Endothelial cell of umbilical vein (primary cell): ENCODE measurements around the gene EIF3J. TPM values are rescaled to one million over a fixed set of nuclear protein-coding genes. Genes with fewer than 3 reads are reported as not detected.

Experiments
- BruUV-seq: library from RNA; stranded (reverse); fragments of 400-500 nt; replicated peaks from 2 replicates; lab custom pipeline; 2021; lab: Mats Ljungman, UMichigan
- CTCF ChIA-PET: fragments of 300-600, 350-600 bp; sonication (Branson Sonifier 250); formaldehyde crosslinking; loops from one replicate; lab custom pipeline; 2021; ENCODE audit warnings: antibody characterized with exemption, inconsistent platforms; lab: Charles Lee
- POLR2A ChIA-PET: fragments of 300-600, 350-600 bp; sonication (Branson Sonifier 250); formaldehyde crosslinking; loops from one replicate; lab custom pipeline; 2021; ENCODE audit warnings: antibody characterized with exemption, inconsistent platforms; lab: Charles Lee
- DNase-seq: peaks from one replicate; pipeline ENCODE4 v3.0.0-alpha.2; 2011; ENCODE audit warnings: low read depth, low spot score
- FAIRE-seq: peaks from 2 replicates; lab custom pipeline; 2011; peaks lifted over from hg19 to GRCh38; lab: Jason Lieb, UNC
- H2AFZ ChIP-seq: 2 replicates; pipeline ENCODE4 v1.6.0; 2012; ENCODE audit warnings: low read depth, low read length, control low read depth, inconsistent platforms
- H3K27ac ChIP-seq: 2 replicates; pipeline ENCODE4 v1.5.1; 2011; ENCODE audit warnings: low read depth, mild to moderate bottlenecking, control low read depth, low read length, moderate library complexity; ENCODE audit not compliant: insufficient read depth
- H3K27me3 ChIP-seq, 2 experiments: 2 replicates each; pipeline versions ENCODE4 v1.6.0 to v1.6.1; 2011; ENCODE audit warnings: low read length in 2 of 2, mixed read lengths in 1 of 2; ENCODE audit not compliant: control insufficient read depth in 2 of 2, insufficient read depth in 2 of 2
- H3K36me3 ChIP-seq, 2 experiments: 2 replicates in 1 of 2; 3 replicates in 1 of 2; pipeline ENCODE4 v1.5.1; 2011; ENCODE audit warnings: low read length in 2 of 2, mild to moderate bottlenecking in 1 of 2, moderate library complexity in 1 of 2; ENCODE audit not compliant: control insufficient read depth in 2 of 2, insufficient read depth in 2 of 2; ENCODE audit errors: extremely low read depth in 1 of 2
- H3K4me1 ChIP-seq: 3 replicates; pipeline ENCODE4 v1.5.1; 2011; ENCODE audit warnings: mild to moderate bottlenecking, low read length; ENCODE audit not compliant: control insufficient read depth, insufficient read depth; ENCODE audit errors: extremely low read depth
- H3K4me2 ChIP-seq: 2 replicates; pipeline ENCODE4 v1.6.1; 2011; ENCODE audit warnings: low read length, control low read depth, mixed read lengths; ENCODE audit not compliant: insufficient read depth
- H3K4me3 ChIP-seq, 3 experiments: fragments of 200-600 bp in 1 of 3; sonication (generic), shearing (Covaris generic) in 1 of 3; replicated peaks in 1 of 3; 2 replicates each; pipeline ENCODE4 v1.5.1; 2011 to 2016; ENCODE audit warnings: control low read depth in 3 of 3, low read length in 3 of 3, mild to moderate bottlenecking in 2 of 3, inconsistent platforms in 1 of 3, low read depth in 1 of 3, moderate library complexity in 1 of 3; ENCODE audit not compliant: insufficient read depth in 1 of 3
- H3K79me2 ChIP-seq: 2 replicates; pipeline ENCODE4 v1.6.0; 2012; ENCODE audit warnings: low read length, inconsistent platforms; ENCODE audit not compliant: control insufficient read depth, insufficient read depth
- H3K9ac ChIP-seq: replicated peaks from 2 replicates; pipeline ENCODE3; 2011; ENCODE audit warnings: low read length, control low read depth; ENCODE audit not compliant: insufficient read depth; ENCODE audit errors: extremely low read depth
- H3K9me1 ChIP-seq: replicated peaks from 3 replicates; pipeline ENCODE4 v1.6.0; 2011; ENCODE audit warnings: mild to moderate bottlenecking, low read length; ENCODE audit not compliant: control insufficient read depth, insufficient read depth; ENCODE audit errors: extremely low read depth
- H3K9me3 ChIP-seq: replicated peaks from 2 replicates; pipeline ENCODE4 v1.5.1; 2012; ENCODE audit warnings: low read length, inconsistent platforms; ENCODE audit not compliant: control insufficient read depth, insufficient read depth
- H4K20me1 ChIP-seq: replicated peaks from 2 replicates; pipeline ENCODE3; 2011; ENCODE audit warnings: mild to moderate bottlenecking, low read length; ENCODE audit not compliant: control insufficient read depth, insufficient read depth; ENCODE audit errors: extremely low read depth
- CTCF ChIP-seq, 2 donors: IDR thresholded peaks; 1 replicate in 1 of 2; 2 replicates in 1 of 2; pipeline ENCODE4 v1.5.1; 2011; ENCODE audit warnings: low read length in 2 of 2, mild to moderate bottlenecking in 2 of 2, moderate library complexity in 2 of 2, control low read depth in 1 of 2, inconsistent platforms in 1 of 2, low read depth in 1 of 2; ENCODE audit not compliant: insufficient read depth in 1 of 2; ENCODE audit errors: extremely low read depth in 1 of 2
- EZH2 ChIP-seq: IDR thresholded peaks from 2 replicates; pipeline ENCODE4 v1.6.1; 2012; ENCODE audit warnings: borderline replicate concordance, low read depth, mild to moderate bottlenecking, moderate library complexity, low read length, inconsistent platforms; ENCODE audit not compliant: severe bottlenecking
- FOS ChIP-seq: IDR thresholded peaks from 2 replicates; pipeline ENCODE4 v1.6.1; 2011; ENCODE audit warnings: mild to moderate bottlenecking, low read length, moderate library complexity, borderline replicate concordance; ENCODE audit not compliant: insufficient read depth
- GATA2 ChIP-seq: IDR thresholded peaks from 2 replicates; pipeline ENCODE4 v1.7.0; 2011; ENCODE audit warnings: low read depth, mild to moderate bottlenecking, moderate library complexity, mixed read lengths, low read length; ENCODE audit not compliant: insufficient read length, insufficient read depth
- JUN ChIP-seq: IDR thresholded peaks from 2 replicates; pipeline ENCODE4 v1.6.1; 2011; ENCODE audit warnings: borderline replicate concordance, low read depth; ENCODE audit not compliant: insufficient read length, insufficient read depth
- MAX ChIP-seq: IDR thresholded peaks from 2 replicates; pipeline ENCODE4 v1.6.1; 2011; ENCODE audit not compliant: insufficient read depth, insufficient read length
- MYC ChIP-seq: IDR thresholded peaks from one replicate; pipeline ENCODE4 v1.6.1; 2011; ENCODE audit warnings: mild to moderate bottlenecking, low read depth, low read length
- POLR2A ChIP-seq: IDR thresholded peaks from 2 replicates; pipeline ENCODE4 v1.6.1; 2012; ENCODE audit warnings: low read depth, mild to moderate bottlenecking, control low read depth, low read length
- POLR2AphosphoS5 ChIP-seq: IDR thresholded peaks from 2 replicates; pipeline ENCODE4 v1.6.1; 2012; ENCODE audit warnings: low read depth, mild to moderate bottlenecking, control low read depth, low read length, moderate library complexity; ENCODE audit not compliant: insufficient read depth
- dilution Hi-C: fragments of 300-500 bp; cut with MboI; formaldehyde crosslinking; loops from one replicate; pipeline ENCODE4 v1.15.0; 2019; ENCODE audit warnings: low sequenced_read_pairs; ENCODE audit not compliant: extremely low pct_ligation_motif_present
- intact Hi-C: fragments of 100-400 bp; cut with micrococcal nuclease; formaldehyde crosslinking; loops from one replicate; pipeline ENCODE4 v1.10.0; 2022
- polyA plus RNA-seq, 4 experiments: library from polyadenylated mRNA; depleted of rRNA in 3 of 4; stranded (reverse) in 3 of 4; unstranded in 1 of 4; fragments of >200 nt; gene quantifications; 2 replicates each; pipeline versions ENCODE4 v1.2.1 to v1.2.3, GENCODE V29; 2011 to 2012; ENCODE audit warnings: missing spikeins in 1 of 4
- total RNA-seq: library from RNA; stranded (reverse); gene quantifications from 2 replicates; pipeline ENCODE4 v1.2.3, GENCODE V29; 2021

EIF3J gene
- total and polyA plus RNA-seq, 2 donors (not counting 3 experiments of a cell fraction or from before 2014, with no cell fraction given), result 35.4 to 150 TPM

GRCh38 chr15:44566155-44566540 is 29.2 kb downstream of the EIF3J start:
- DNase-seq (no peak), FAIRE-seq (no peak)
- Histone ChIP-seq H2AFZ (no peak overlapping the region), H3K9me1 (no peaks in the 10 kb centered on the region), H4K20me1 (no peaks in the 10 kb centered on the region), H3K27me3 (no peaks in the 10 kb centered on the region), H3K27ac (no peak overlapping the region), H3K4me1 (no peaks in the 10 kb centered on the region), H3K36me3 (peaks cover 27 to 32% of the 10 kb centered on the region in 2 experiments), H3K4me2 (no peak overlapping the region), H3K9me3 (no peaks in the 10 kb centered on the region), H3K4me3 (no peak overlapping the region), H3K79me2 (no peaks in the 10 kb centered on the region), H3K9ac (no peak overlapping the region)
- ChIA-PET POLR2A (no interaction called here), CTCF (interaction anchor here (0.6 kb wide), 1 partner anchor 131 kb away, joined by 3 read pairs; no protein-coding TSS in a partner anchor)
- BruUV-seq, result no TSS peak
- intact Hi-C loops (no loop called here), dilution Hi-C loops (no loop called here)
- TF ChIP-seq GATA2 (no peak), CTCF (IDR thresholded peaks at IDR 0.05; ENCODE audit: extremely low read depth in 1 of 2, insufficient read depth in 1 of 2, low read depth in 1 of 2, low read length in 2 of 2) (no peak), MAX (no peak), EZH2 (no peak), POLR2A (no peak), MYC (no peak), JUN (no peak), FOS (no peak), POLR2AphosphoS5 (no peak)
